Renal cortical epithelial cell (primary cell): ENCODE measurements around the gene ACACA. TPM values are rescaled to one million over a fixed set of nuclear protein-coding genes. Genes with fewer than 3 reads are reported as not detected.

ENCODE experiments used
- DNase-seq: peaks from one replicate; pipeline ENCODE4 v3.0.0-alpha.2; 2011; ENCODE audit warnings: low read depth
- total RNA-seq: library from RNA; depleted of rRNA; stranded (reverse); fragments of >200 nt; gene quantifications from 2 replicates; pipeline ENCODE4 v1.2.3, GENCODE V29; 2014

Gene ACACA
- total RNA-seq, 1 donor from 2014 or later: 77.5 TPM

GRCh38 chr17:37069087-37069486, 337.5 kb downstream of the ACACA start:
- no peak for DNase-seq

GRCh38 chr17:37068266-37068665, 338.4 kb downstream of the ACACA start:
- no peak for DNase-seq

- peak; percentile 93 for DNase-seq
Measured at GRCh38 chr17:37067555-37068111, 339.0 kb downstream of the ACACA start.

- DNase-seq: no peak
Measured at GRCh38 chr17:37066322-37067255, 340.0 kb downstream of the ACACA start.

- DNase-seq: no peak
Measured at GRCh38 chr17:37065486-37066321, 340.9 kb downstream of the ACACA start.

- DNase-seq: no peak
Measured at GRCh38 chr17:37064956-37065355, 341.7 kb downstream of the ACACA start.

- no peak for DNase-seq
Measured at GRCh38 chr17:37064206-37064605, 342.4 kb downstream of the ACACA start.

- DNase-seq: no peak
Measured at GRCh38 chr17:37062021-37062420, 344.6 kb downstream of the ACACA start.

- DNase-seq: no peak
Measured at GRCh38 chr17:37060928-37061327, 345.7 kb downstream of the ACACA start.

- no peak for DNase-seq
Measured at GRCh38 chr17:37060094-37060493, 346.5 kb downstream of the ACACA start.

GRCh38 chr17:37059493-37059892, 347.1 kb downstream of the ACACA start:
- no peak for DNase-seq

- no peak for DNase-seq
Measured at GRCh38 chr17:37056622-37057021, 350.0 kb downstream of the ACACA start.

- no peak for DNase-seq
Measured at GRCh38 chr17:37054894-37055293, 351.7 kb downstream of the ACACA start.

- no peak for DNase-seq
Measured at GRCh38 chr17:37052450-37052849, 354.2 kb downstream of the ACACA start.

GRCh38 chr17:37051833-37052232, 354.8 kb downstream of the ACACA start:
- DNase-seq: no peak

GRCh38 chr17:37051381-37051780, 355.3 kb downstream of the ACACA start:
- DNase-seq: no peak

GRCh38 chr17:37050920-37051319, 355.7 kb downstream of the ACACA start:
- peak; percentile 26 for DNase-seq

- DNase-seq: no peak
Measured at GRCh38 chr17:37048811-37049210, 357.8 kb downstream of the ACACA start.

- DNase-seq: peak; percentile 74
Measured at GRCh38 chr17:37047631-37048104, 359.0 kb downstream of the ACACA start.

- DNase-seq: no peak
Measured at GRCh38 chr17:37045351-37045922, 361.2 kb downstream of the ACACA start.

GRCh38 chr17:37043201-37043600, 363.4 kb downstream of the ACACA start:
- peak; percentile 21 for DNase-seq

GRCh38 chr17:37041932-37042331, 364.7 kb downstream of the ACACA start:
- no peak for DNase-seq
